A549 (cell line): ENCODE data around the gene ETV7. TPM values are rescaled to one million over a fixed set of nuclear protein-coding genes. Genes with fewer than 3 reads are reported as not detected.
A peak's percentile ranks its signal among the peaks of the same experiment; 100 is the strongest.

ENCODE experiments used
- ATAC-seq, 2 experiments: fragments of 200-7000 bp in 1 of 2; fragments of >200 bp in 1 of 2; cut with Nextera tagmentation in 1 of 2; cut with Tn5 transposase in 1 of 2; 3 replicates each; pipeline versions ENCODE4 v1.8.0 to v1.9.1; 2018 to 2020; ENCODE audit warnings: mild to moderate bottlenecking in 1 of 2, moderate library complexity in 1 of 2
- CTCF ChIA-PET: fragments of 300-600 bp; sonication (Branson Sonifier 250); formaldehyde crosslinking; extraction: SDS; loops from one replicate; lab custom pipeline; 2021; ENCODE audit warnings: antibody characterized with exemption, inconsistent platforms; lab: Yijun Ruan, JAX
- POLR2A ChIA-PET: fragments of 350-600 bp; formaldehyde crosslinking; extraction: SDS; loops from one replicate; lab custom pipeline; 2021; ENCODE audit warnings: antibody characterized with exemption, inconsistent platforms; lab: Yijun Ruan, JAX
- DNase-seq, 2 experiments: peaks; one replicate each; pipeline versions ENCODE4 v3.0.0 to v3.0.0-alpha.2; 2011 to 2016; ENCODE audit warnings: low read depth in 1 of 2, low spot score in 1 of 2
- FAIRE-seq: peaks from 2 replicates; lab custom pipeline; 2011; peaks lifted over from hg19 to GRCh38; lab: Jason Lieb, UNC
- H3K27ac ChIP-seq, 2 experiments: fragments of >200 bp; sonication (Bioruptor Twin); formaldehyde crosslinking; 3 replicates each; pipeline ENCODE4 v1.5.1; 2016 to 2017
- H3K4me1 ChIP-seq: fragments of >200 bp; sonication (Bioruptor Twin); formaldehyde crosslinking; 3 replicates; pipeline ENCODE4 v1.6.1; 2016
- H3K4me2 ChIP-seq: fragments of >200 bp; sonication (Bioruptor Twin); formaldehyde crosslinking; 3 replicates; pipeline ENCODE4 v1.6.1; 2016
- H3K4me3 ChIP-seq: fragments of >200 bp; sonication (Bioruptor Twin); formaldehyde crosslinking; 3 replicates; pipeline ENCODE4 v1.5.1; 2016
- H3K9me3 ChIP-seq: fragments of >200 bp; sonication (Bioruptor Twin); formaldehyde crosslinking; 3 replicates; pipeline ENCODE4 v1.6.1; 2016
- ATOH8 ChIP-seq: fragments of 250-450 bp; sonication (Bioruptor Pico); IDR thresholded peaks from 2 replicates; pipeline ENCODE4 v1.5.0; 2020; ENCODE audit warnings: low read depth, mild to moderate bottlenecking, moderate library complexity
- CEBPB ChIP-seq, 2 experiments: fragments of >200 bp in 1 of 2; sonication (Bioruptor Twin) in 1 of 2; formaldehyde crosslinking in 1 of 2; IDR thresholded peaks; 2 replicates each; pipeline ENCODE4 v1.6.1; 2012 to 2016
- CHD4 ChIP-seq: fragments of 200-600 bp; sonication (generic); IDR thresholded peaks from 2 replicates; pipeline ENCODE4 v1.6.1; 2016; ENCODE audit warnings: antibody characterized with exemption, mild to moderate bottlenecking, borderline replicate concordance
- E2F6 ChIP-seq: IDR thresholded peaks from 2 replicates; pipeline ENCODE4 v1.6.1; 2012; ENCODE audit warnings: low read depth, borderline replicate concordance
- EHF ChIP-seq: fragments of 250-450 bp; sonication (Bioruptor Pico); IDR thresholded peaks from 2 replicates; pipeline ENCODE4 v1.5.0; 2020; ENCODE audit warnings: mild to moderate bottlenecking
- EHMT2 ChIP-seq: fragments of 200-600 bp; sonication (generic); IDR thresholded peaks from 2 replicates; pipeline ENCODE4 v1.6.1; 2016; ENCODE audit warnings: antibody characterized with exemption, low read depth, mild to moderate bottlenecking, moderate library complexity
- EP300 ChIP-seq, 2 experiments: fragments of >200 bp; sonication (Bioruptor Twin); formaldehyde crosslinking; IDR thresholded peaks; 2 replicates in 1 of 2; 3 replicates in 1 of 2; pipeline ENCODE4 v1.6.1; 2016 to 2017
- FOSL2 ChIP-seq, 2 experiments: fragments of 450-650 bp in 1 of 2; fragments of >200 bp in 1 of 2; sonication (Bioruptor Twin) in 1 of 2; formaldehyde crosslinking; IDR thresholded peaks; 2 replicates each; pipeline versions ENCODE4 v1.5.0 to v1.6.1; 2016 to 2020; ENCODE audit warnings: mild to moderate bottlenecking in 1 of 2, moderate library complexity in 1 of 2
- HDAC2 ChIP-seq: fragments of 200-600 bp; sonication (generic); IDR thresholded peaks from 2 replicates; pipeline ENCODE4 v1.6.1; 2016
- HES2 ChIP-seq: fragments of >200 bp; sonication (Bioruptor Twin); formaldehyde crosslinking; IDR thresholded peaks from 2 replicates; pipeline ENCODE4 v1.6.1; 2016
- HEYL ChIP-seq: fragments of 250-450 bp; sonication (Bioruptor Pico); IDR thresholded peaks from 2 replicates; pipeline ENCODE4 v1.8.0; 2021; ENCODE audit warnings: mild to moderate bottlenecking, moderate library complexity
- HMGXB4 ChIP-seq: fragments of 250-450 bp; sonication (Bioruptor Pico); IDR thresholded peaks from 2 replicates; pipeline ENCODE4 v1.5.0; 2021; ENCODE audit warnings: mild to moderate bottlenecking, moderate library complexity, borderline replicate concordance
- HOXA7 ChIP-seq: fragments of 250-450 bp; sonication (Bioruptor Pico); IDR thresholded peaks from 2 replicates; pipeline ENCODE4 v1.5.0; 2020; ENCODE audit warnings: mild to moderate bottlenecking, moderate library complexity
- JUN ChIP-seq, 2 experiments: fragments of >200 bp; sonication (Bioruptor Twin); formaldehyde crosslinking; IDR thresholded peaks; 2 replicates in 1 of 2; 3 replicates in 1 of 2; pipeline ENCODE4 v1.6.1; 2016 to 2017
- KDM1A ChIP-seq: fragments of 200-600 bp; sonication (generic); IDR thresholded peaks from 2 replicates; pipeline ENCODE4 v1.6.1; 2016; ENCODE audit warnings: low read depth, mild to moderate bottlenecking
- MAFK ChIP-seq: fragments of 450-650 bp; IDR thresholded peaks from 2 replicates; pipeline ENCODE4 v1.6.1; 2014; ENCODE audit not compliant: partially characterized antibody
- MYC ChIP-seq: IDR thresholded peaks from 2 replicates; pipeline ENCODE4 v1.6.1; 2012; ENCODE audit warnings: mild to moderate bottlenecking, inconsistent platforms, low read length, improper control_type of control experiment, borderline replicate concordance
- NFE2L2 ChIP-seq: fragments of 150-350 bp; conservative IDR thresholded peaks from 2 replicates; pipeline ENCODE4 v1.6.1; 2014; ENCODE audit warnings: low read length
- NPAS2 ChIP-seq: fragments of 250-450 bp; sonication (Bioruptor Pico); IDR thresholded peaks from 2 replicates; pipeline ENCODE4 v1.8.0; 2022; ENCODE audit warnings: mild to moderate bottlenecking, moderate library complexity, borderline replicate concordance
- RAD21 ChIP-seq, 2 experiments: fragments of >200 bp in 1 of 2; sonication (Bioruptor Twin) in 1 of 2; formaldehyde crosslinking in 1 of 2; IDR thresholded peaks in 1 of 2; conservative IDR thresholded peaks in 1 of 2; 2 replicates in 1 of 2; 3 replicates in 1 of 2; pipeline ENCODE4 v1.6.1; 2012 to 2018; ENCODE audit warnings: inconsistent platforms in 1 of 2
- RARB ChIP-seq: fragments of 250-450 bp; sonication (Bioruptor Pico); IDR thresholded peaks from 2 replicates; pipeline ENCODE4 v1.8.0; 2021; ENCODE audit warnings: mild to moderate bottlenecking, moderate library complexity
- RNF2 ChIP-seq: fragments of 200-600 bp; sonication (generic); IDR thresholded peaks from 2 replicates; pipeline ENCODE4 v1.6.1; 2016; ENCODE audit warnings: low read depth, mild to moderate bottlenecking, antibody characterized with exemption, moderate library complexity, borderline replicate concordance
- USF2 ChIP-seq: fragments of 450-650 bp; IDR thresholded peaks from 2 replicates; pipeline ENCODE4 v1.6.1; 2014; ENCODE audit warnings: antibody characterized with exemption
- ZC3H11A ChIP-seq: fragments of 450-650 bp; IDR thresholded peaks from 2 replicates; pipeline ENCODE4 v1.6.1; 2014; ENCODE audit warnings: antibody characterized with exemption, mild to moderate bottlenecking
- ZNF302 ChIP-seq: fragments of 250-450 bp; sonication (Bioruptor Pico); IDR thresholded peaks from 2 replicates; pipeline ENCODE4 v1.9.0; 2021; ENCODE audit warnings: inconsistent platforms, mild to moderate bottlenecking, moderate library complexity
- WGBS: methylation state at CpG from one replicate; pipeline ENCODE4 v1.1.6; 2017; ENCODE audit errors: missing lambda C conversion rate; 5-methylcytosine and 5-hydroxymethylcytosine counted together
- polyA plus RNA-seq, 4 experiments: library from polyadenylated mRNA; depleted of rRNA in 3 of 4; stranded (reverse); fragments of >200 nt; fragmentation: RNase III in 1 of 4; extraction: RNeasy Plus Mini Kit Qiagen cat#74134 plus additional on column Dnase treatment in 1 of 4; gene quantifications; 2 replicates in 3 of 4; 3 replicates in 1 of 4; pipeline ENCODE4 v1.2.3, GENCODE V29; 2011 to 2017

Gene ETV7
- polyA plus RNA-seq, 2 of the 4 experiments (the other 2 are of a cell fraction): 0.05 TPM; not detected in 1

GRCh38 chr6:36334832-36335459, 52.5 kb downstream of the ETV7 start:
- CTCF ChIA-PET: interaction anchor here (0.9 to 2.1 kb wide), 3 partner anchors 23 to 33 kb away, joined by 3 to 7 read pairs (median 5); no protein-coding TSS in a partner anchor

GRCh38 chr6:36333931-36334725, 53.3 kb downstream of the ETV7 start:
- Histone ChIP-seq H3K27ac (no peak overlapping the region), H3K4me1 (no peaks in the 10 kb centered on the region), H3K9me3 (no peaks in the 10 kb centered on the region), H3K4me3 (no peak overlapping the region), H3K4me2 (no peak overlapping the region)
- DNase-seq (no peak), ATAC-seq (no peak), FAIRE-seq (no peak)
- ChIA-PET POLR2A (no interaction called here), CTCF (interaction anchor here (1.6 to 2.1 kb wide), 2 partner anchors 26 to 32 kb away, joined by 5 to 7 read pairs; no protein-coding TSS in a partner anchor)
- WGBS: 84% methylated on average over 20 of the region's 20 CpGs
- TF ChIP-seq HOXA7 (no peak), NPAS2 (no peak), CHD4 (no peak), MAFK (no peak), MYC (no peak), NFE2L2 (no peak), RARB (CRISPR knock-in tag) (no peak), EHF (CRISPR knock-in tag) (no peak), CEBPB (IDR thresholded peaks at IDR 0.05) (no peak), EHMT2 (no peak), HES2 (no peak), KDM1A (no peak), ATOH8 (CRISPR knock-in tag) (no peak), EP300 (IDR thresholded peaks at IDR 0.05) (no peak), FOSL2 (IDR thresholded peaks at IDR 0.05) (no peak), FOSL2 (CRISPR knock-in tag; IDR thresholded peaks at IDR 0.05) (no peak), RAD21 (conservative IDR thresholded peaks at IDR 0.05 in 1 of 2, IDR thresholded peaks at IDR 0.05 in 1 of 2) (no peak), JUN (IDR thresholded peaks at IDR 0.05) (no peak), HEYL (CRISPR knock-in tag) (no peak)

More at GRCh38 chr6:36334832-36335459, 52.5 kb downstream of the ETV7 start:
- DNase-seq (no peak), FAIRE-seq (no peak), ATAC-seq (peak; percentile 31 to 45; a peak in 2 of 6 replicates)
- Histone ChIP-seq H3K4me2 (no peak overlapping the region), H3K4me3 (no peak overlapping the region), H3K4me1 (no peaks in the 10 kb centered on the region), H3K27ac (no peak overlapping the region), H3K9me3 (no peaks in the 10 kb centered on the region)
- POLR2A ChIA-PET: no interaction called here
- 52% methylated on average over 13 of the region's 14 CpGs for WGBS
- TF ChIP-seq ZNF302 (no peak), ZC3H11A (no peak), HDAC2 (no peak), MAFK (no peak), HOXA7 (no peak), ATOH8 (CRISPR knock-in tag) (no peak), RNF2 (no peak), KDM1A (no peak), FOSL2 (IDR thresholded peaks at IDR 0.05) (no peak), FOSL2 (CRISPR knock-in tag; IDR thresholded peaks at IDR 0.05) (no peak), USF2 (no peak), E2F6 (no peak), HMGXB4 (CRISPR knock-in tag) (no peak)
